Stimulated activated CD8-positive, alpha-beta memory T cell treated with anti-CD3 and anti-CD28 coated beads, Interleukin-2, amount 100 ng/mL, for 48 hours (primary cell): ENCODE results near the gene THY1.
"Not testable (repeated sequence)": the region's sequence is repeated elsewhere in the genome, so short reads cannot be mapped to it uniquely, and the experiment has no call there.

Experiments
- DNase-seq, 2 donors: peaks; one replicate each; pipeline ENCODE4 v3.0.0-alpha.2; 2020; ENCODE audit warnings: low read depth in 2 of 2

THY1 gene

GRCh38 chr11:119382513-119382912, 40.5 kb downstream of the THY1 start:
- not testable (repeated sequence) for DNase-seq

- no peak for DNase-seq
Observed at GRCh38 chr11:119382101-119382500, 40.9 kb downstream of the THY1 start.

GRCh38 chr11:119381181-119381988, 41.6 kb downstream of the THY1 start, which contains the start of gene USP2:
Gene USP2, minus strand, starts transcription at chr11:119381690. Its CDS starts 8,210 bp downstream, at chr11:119373480.
- DNase-seq = peak; percentile 95 to 96

- no peak for DNase-seq
Observed at GRCh38 chr11:119380827-119381180, 42.2 kb downstream of the THY1 start.

GRCh38 chr11:119380160-119380826, 42.7 kb downstream of the THY1 start:
- DNase-seq = no peak

GRCh38 chr11:119378851-119379465, 44.0 kb downstream of the THY1 start:
- no peak for DNase-seq

GRCh38 chr11:119377961-119378667, 44.9 kb downstream of the THY1 start:
- DNase-seq = no peak

- DNase-seq = no peak
Observed at GRCh38 chr11:119377112-119377901, 45.7 kb downstream of the THY1 start.

- no peak for DNase-seq
Observed at GRCh38 chr11:119376197-119376847, 46.6 kb downstream of the THY1 start.

- no peak for DNase-seq
Observed at GRCh38 chr11:119375337-119376196, 47.4 kb downstream of the THY1 start.

- no peak for DNase-seq
Observed at GRCh38 chr11:119374632-119375336, 48.2 kb downstream of the THY1 start.

- peak in 1 of 2 donors; percentile 32 for DNase-seq
Observed at GRCh38 chr11:119373921-119374631, 48.9 kb downstream of the THY1 start.

GRCh38 chr11:119373059-119373920, 49.7 kb downstream of the THY1 start:
- no peak for DNase-seq

- DNase-seq = no peak
Observed at GRCh38 chr11:119372260-119373058, 50.5 kb downstream of the THY1 start.

- DNase-seq = no peak
Observed at GRCh38 chr11:119371778-119372182, 51.2 kb downstream of the THY1 start.

GRCh38 chr11:119371067-119371601, 51.8 kb downstream of the THY1 start:
- no peak for DNase-seq
